Measurements from ENCODE around the gene TCF19.

DNA sequence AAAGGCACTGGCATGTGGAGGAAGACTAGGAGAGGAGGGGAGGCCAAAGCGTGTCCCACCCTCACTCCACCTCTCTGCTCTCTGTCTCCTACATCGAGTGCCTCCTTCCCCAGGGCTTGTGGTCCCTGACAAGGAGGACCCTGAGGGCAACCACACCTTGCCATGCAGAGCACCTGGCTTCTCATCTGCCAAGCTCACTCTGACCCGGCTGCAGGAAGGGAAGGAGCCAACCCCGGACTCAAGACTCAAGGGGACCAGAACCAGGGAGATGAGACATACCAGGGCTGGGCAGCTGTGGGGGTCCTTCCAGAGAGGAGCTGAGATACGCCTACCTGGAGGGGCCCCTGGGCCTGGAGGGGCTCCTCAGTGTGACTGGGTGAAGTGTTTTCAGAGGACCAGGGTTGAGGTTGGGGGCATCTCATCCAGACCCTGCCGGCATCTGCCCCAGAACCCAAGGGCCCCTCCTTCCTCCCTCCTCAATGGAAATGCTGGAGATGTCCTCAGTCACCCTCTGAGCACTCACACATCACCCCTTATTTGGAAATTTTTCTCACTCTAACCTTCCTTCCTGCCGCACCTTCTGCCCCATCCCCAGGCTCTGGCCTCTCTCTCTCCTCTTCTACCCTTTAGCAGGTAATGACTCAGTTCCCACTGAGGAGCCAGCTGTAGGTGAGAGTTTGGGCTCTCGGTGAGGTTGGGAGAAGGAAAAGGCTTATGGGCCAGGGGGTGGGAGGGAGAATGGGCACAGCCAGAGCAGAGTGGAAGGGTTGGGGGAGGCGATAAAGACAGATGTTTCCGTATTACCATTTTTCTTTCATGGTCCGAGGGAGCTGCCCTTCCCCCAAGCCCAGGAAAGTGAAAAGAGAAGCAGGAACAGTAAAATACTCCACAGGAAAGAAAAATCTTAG is 44.1 kb downstream of the TCF19 start:
- TF ChIP-seq, protein P1, sequence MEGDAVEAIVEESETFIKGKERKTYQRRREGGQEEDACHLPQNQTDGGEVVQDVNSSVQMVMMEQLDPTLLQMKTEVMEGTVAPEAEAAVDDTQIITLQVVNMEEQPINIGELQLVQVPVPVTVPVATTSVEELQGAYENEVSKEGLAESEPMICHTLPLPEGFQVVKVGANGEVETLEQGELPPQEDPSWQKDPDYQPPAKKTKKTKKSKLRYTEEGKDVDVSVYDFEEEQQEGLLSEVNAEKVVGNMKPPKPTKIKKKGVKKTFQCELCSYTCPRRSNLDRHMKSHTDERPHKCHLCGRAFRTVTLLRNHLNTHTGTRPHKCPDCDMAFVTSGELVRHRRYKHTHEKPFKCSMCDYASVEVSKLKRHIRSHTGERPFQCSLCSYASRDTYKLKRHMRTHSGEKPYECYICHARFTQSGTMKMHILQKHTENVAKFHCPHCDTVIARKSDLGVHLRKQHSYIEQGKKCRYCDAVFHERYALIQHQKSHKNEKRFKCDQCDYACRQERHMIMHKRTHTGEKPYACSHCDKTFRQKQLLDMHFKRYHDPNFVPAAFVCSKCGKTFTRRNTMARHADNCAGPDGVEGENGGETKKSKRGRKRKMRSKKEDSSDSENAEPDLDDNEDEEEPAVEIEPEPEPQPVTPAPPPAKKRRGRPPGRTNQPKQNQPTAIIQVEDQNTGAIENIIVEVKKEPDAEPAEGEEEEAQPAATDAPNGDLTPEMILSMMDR (IDR thresholded peaks at IDR 0.05 in 4 of 5, conservative IDR thresholded peaks at IDR 0.05 in 1 of 5): no peak
- TF ChIP-seq POLR2A (IDR thresholded peaks at IDR 0.05): no peak
